Kidney (tissue), 14 donors: ENCODE results near the gene RELL2. TPM values are rescaled to one million over a fixed set of nuclear protein-coding genes. Genes with fewer than 3 reads are reported as not detected.

Experiments used
- DNase-seq, 5 donors: peaks; one replicate each; pipeline ENCODE4 v3.0.0-alpha.2; 2013 to 2020
- FAIRE-seq: peaks from 2 replicates; lab custom pipeline; 2012; peaks lifted over from hg19 to GRCh38; lab: Jason Lieb, UNC
- H3K27ac ChIP-seq, 2 donors: one replicate each; pipeline ENCODE4 v1.7.0; 2013; ENCODE audit warnings: low read depth in 2 of 2, low read length in 2 of 2, inconsistent platforms in 1 of 2
- H3K27me3 ChIP-seq: one replicate; pipeline ENCODE4 v1.7.1; 2013; ENCODE audit warnings: low read length, inconsistent platforms; ENCODE audit not compliant: control insufficient read depth, insufficient read depth
- H3K36me3 ChIP-seq, 3 donors: one replicate each; pipeline versions ENCODE4 v1.7.0 to v1.7.1; 2013; ENCODE audit warnings: low read length in 3 of 3, control low read depth in 1 of 3, inconsistent platforms in 1 of 3; ENCODE audit not compliant: insufficient read depth in 3 of 3, control insufficient read depth in 2 of 3
- H3K4me1 ChIP-seq, 3 donors: one replicate each; pipeline versions ENCODE4 v1.7.0 to v1.7.1; 2013; ENCODE audit warnings: low read length in 3 of 3, inconsistent platforms in 1 of 3, low read depth in 1 of 3; ENCODE audit not compliant: control insufficient read depth in 2 of 3, insufficient read depth in 2 of 3
- H3K4me3 ChIP-seq, 3 donors: one replicate each; pipeline versions ENCODE4 v1.7.0 to v1.8.1; 2013; ENCODE audit warnings: low read length in 3 of 3, control low read depth in 1 of 3, inconsistent platforms in 1 of 3
- H3K9ac ChIP-seq, 3 donors: one replicate each; pipeline versions ENCODE4 v1.7.0 to v1.7.1; 2013; ENCODE audit warnings: low read length in 3 of 3, control low read depth in 1 of 3, inconsistent platforms in 1 of 3
- H3K9me3 ChIP-seq, 3 donors: one replicate each; pipeline versions ENCODE4 v1.7.0 to v1.7.1; 2013; ENCODE audit warnings: low read length in 3 of 3, control low read depth in 1 of 3, inconsistent platforms in 1 of 3; ENCODE audit not compliant: control insufficient read depth in 2 of 3, insufficient read depth in 1 of 3
- CTCF ChIP-seq: IDR thresholded peaks from 3 replicates; pipeline ENCODE4 v1.5.1; 2012; ENCODE audit warnings: mild to moderate bottlenecking, moderate library complexity, borderline replicate concordance; ENCODE audit not compliant: insufficient read depth; ENCODE audit errors: extremely low read depth
- intact Hi-C: fragments of 100-400 bp; cut with DNase I; formaldehyde crosslinking; loops from one replicate; pipeline ENCODE4 v1.11.1; 2022
- polyA plus RNA-seq: library from polyadenylated mRNA; stranded (reverse); fragments of 350-450 nt; fragmentation: Illumina TruSeq; extraction: RNeasy Lipid Tissue Mini Kit (QIAGEN cat#74804); gene quantifications from one replicate; pipeline ENCODE4 v1.2.3, GENCODE V29; 2014; ENCODE audit warnings: low read depth, low replicate concordance; ENCODE audit not compliant: insufficient read depth
- total RNA-seq: library from RNA; stranded (reverse); fragmentation: NEBNext Ultra II Directional; extraction: Animal tissue kit (Norgen Biotek cat#: 25700); gene quantifications from one replicate; pipeline ENCODE4 v1.2.1, GENCODE V29; 2021
- donor health status: control.
- donor health status: control.
- donor health status: control.
- donor health status: control.
- donor health status: control.
- donor health status: DM: yes; HTN: yes; CAD: no.
- donor health status: Normal renal cell carcinoma (clear cell type).

The RELL2 gene
- total and polyA plus RNA-seq, 2 donors from 2014 or later, result 3.0 to 8.2 TPM

- intact Hi-C loops, result no loop called here
- no peak overlapping the region for H3K4me3 ChIP-seq
- H3K36me3 ChIP-seq, result no peaks in the 10 kb centered on the region
- DNase-seq (peak in 1 of 5 donors; percentile 42), FAIRE-seq (no peak)
- H3K9ac ChIP-seq, result no peak overlapping the region
- no peak overlapping the region for H3K27ac ChIP-seq
- no peaks in the 10 kb centered on the region for H3K9me3 ChIP-seq
- no peaks in the 10 kb centered on the region for H3K27me3 ChIP-seq
- peaks cover 0 to 13% (median 0%) of the 10 kb centered on the region in 3 donors for H3K4me1 ChIP-seq
- no peak for TF ChIP-seq CTCF
Observed at GRCh38 chr5:141677415-141677814, 40.6 kb downstream of the RELL2 start.

- H3K4me1 ChIP-seq, result peaks cover 0 to 16% (median 9%) of the 10 kb centered on the region in 3 donors
- H3K4me3 ChIP-seq, result peak overlapping the region in 1 of 3 donors; percentile 64
- H3K27me3 ChIP-seq, result no peaks in the 10 kb centered on the region
- DNase-seq, result no peak
- H3K27ac ChIP-seq, result peak overlapping the region in 1 of 2 donors; percentile 42
- TF ChIP-seq CTCF, result no peak
- H3K9me3 ChIP-seq, result no peaks in the 10 kb centered on the region
- no peak overlapping the region for H3K9ac ChIP-seq
- FAIRE-seq, result no peak
- H3K36me3 ChIP-seq, result no peaks in the 10 kb centered on the region
- intact Hi-C loops, result no loop called here
Observed at GRCh38 chr5:141680178-141680577, 43.4 kb downstream of the RELL2 start.

GRCh38 chr5:141680751-141681201 is 44.0 kb downstream of the RELL2 start:
- H3K27me3 ChIP-seq, result no peaks in the 10 kb centered on the region
- peak overlapping the region in 1 of 2 donors; percentile 95 for H3K27ac ChIP-seq
- H3K4me1 ChIP-seq, result peaks cover 0 to 16% (median 9%) of the 10 kb centered on the region in 3 donors
- DNase-seq (peak in 3 of 5 donors; percentile 36 to 73 (median 62)), FAIRE-seq (no peak)
- no peak for TF ChIP-seq CTCF
- intact Hi-C loops, result no loop called here
- H3K36me3 ChIP-seq, result no peaks in the 10 kb centered on the region
- no peaks in the 10 kb centered on the region for H3K9me3 ChIP-seq
- H3K4me3 ChIP-seq, result peak overlapping the region in 1 of 3 donors; percentile 64
- peak overlapping the region in 2 of 3 donors; percentile 22 to 60 for H3K9ac ChIP-seq

- Histone ChIP-seq H3K9me3 (no peaks in the 10 kb centered on the region), H3K9ac (peak overlapping the region; percentile 9 to 60 (median 22)), H3K36me3 (no peaks in the 10 kb centered on the region), H3K4me3 (peak overlapping the region; percentile 46 to 64 (median 49)), H3K4me1 (peaks cover 0 to 16% (median 9%) of the 10 kb centered on the region in 3 donors), H3K27ac (peak overlapping the region; percentile 76 to 95), H3K27me3 (no peaks in the 10 kb centered on the region)
- DNase-seq, result no peak
- FAIRE-seq, result no peak
- intact Hi-C loops, result no loop called here
- no peak for TF ChIP-seq CTCF
Observed at GRCh38 chr5:141681295-141681694, 44.5 kb downstream of the RELL2 start.
